Mesodermal cell (in vitro differentiated cells): ENCODE results near the gene GNG2.

Source experiments
- H3K27ac ChIP-seq: 2 replicates; pipeline ENCODE4 v1.7.0; 2013; ENCODE audit warnings: mild to moderate bottlenecking, low read depth, low read length, moderate library complexity; ENCODE audit not compliant: severe bottlenecking
- H3K36me3 ChIP-seq: 2 replicates; pipeline ENCODE4 v1.7.1; 2013; ENCODE audit warnings: mild to moderate bottlenecking, low read length, moderate library complexity; ENCODE audit not compliant: control insufficient read depth, insufficient read depth
- H3K4me1 ChIP-seq: one replicate; pipeline ENCODE4 v1.7.1; 2013; ENCODE audit warnings: mild to moderate bottlenecking, low read length; ENCODE audit not compliant: insufficient read depth, control insufficient read depth, poor library complexity, severe bottlenecking
- H3K4me3 ChIP-seq: 2 replicates; pipeline ENCODE4 v1.7.0; 2013; ENCODE audit warnings: low read length, control low read depth, mild to moderate bottlenecking; ENCODE audit not compliant: insufficient read depth, poor library complexity, severe bottlenecking; ENCODE audit errors: extremely low read depth
- H3K9me3 ChIP-seq: 2 replicates; pipeline ENCODE4 v1.7.1; 2013; ENCODE audit warnings: mild to moderate bottlenecking, low read length, moderate library complexity; ENCODE audit not compliant: control insufficient read depth
- WGBS, 2 experiments: methylation state at CpG; one replicate each; pipeline ENCODE4 v1.1.5; 2013; ENCODE audit warnings: missing lambda C conversion rate in 2 of 2; ENCODE audit not compliant: insufficient coverage in 2 of 2; 5-methylcytosine and 5-hydroxymethylcytosine counted together

Gene GNG2

GRCh38 chr14:51924600-51924999 lies 64.2 kb downstream of the GNG2 start:
- 91 to 94% methylated on average over 3 of the region's 4 CpGs for WGBS, 2 experiments
- H3K36me3 ChIP-seq = no peaks in the 10 kb centered on the region

GRCh38 chr14:51925980-51926379 lies 65.6 kb downstream of the GNG2 start:
- no peak overlapping the region for H3K27ac ChIP-seq
- H3K9me3 ChIP-seq = no peaks in the 10 kb centered on the region
- no peak overlapping the region for H3K4me3 ChIP-seq
- WGBS, 2 experiments = no CpG with 5 or more reads among the region's 2 CpGs
- peaks cover 19% of the 10 kb centered on the region for H3K4me1 ChIP-seq
- no peaks in the 10 kb centered on the region for H3K36me3 ChIP-seq

More at GRCh38 chr14:51924600-51924999, 64.2 kb downstream of the GNG2 start:
- Histone ChIP-seq H3K9me3 (no peaks in the 10 kb centered on the region), H3K27ac (no peak overlapping the region), H3K4me3 (no peak overlapping the region), H3K4me1 (peaks cover 19% of the 10 kb centered on the region)

GRCh38 chr14:51926449-51926848 lies 66.0 kb downstream of the GNG2 start:
- 89 to 100% methylated on average over 4 to 7 of the region's 7 CpGs for WGBS, 2 experiments
- H3K27ac ChIP-seq = no peak overlapping the region
- H3K4me1 ChIP-seq = peaks cover 19% of the 10 kb centered on the region
- H3K36me3 ChIP-seq = no peaks in the 10 kb centered on the region
- H3K4me3 ChIP-seq = no peak overlapping the region
- no peaks in the 10 kb centered on the region for H3K9me3 ChIP-seq

GRCh38 chr14:51928568-51928967 lies 68.2 kb downstream of the GNG2 start:
- Histone ChIP-seq H3K36me3 (no peaks in the 10 kb centered on the region), H3K4me3 (no peak overlapping the region), H3K27ac (no peak overlapping the region), H3K4me1 (peaks cover 15% of the 10 kb centered on the region), H3K9me3 (no peaks in the 10 kb centered on the region)
- WGBS, 2 experiments = 100% methylated on average over 3 of the region's 10 CpGs; no CpG with 5 or more reads in 1 of the 2 experiments

- no peaks in the 10 kb centered on the region for H3K36me3 ChIP-seq
- peak overlapping the region; percentile 42 for H3K27ac ChIP-seq
- peaks cover 15% of the 10 kb centered on the region for H3K4me1 ChIP-seq
- H3K4me3 ChIP-seq = no peak overlapping the region
- H3K9me3 ChIP-seq = no peaks in the 10 kb centered on the region
- 83 to 92% methylated on average over 1 to 2 of the region's 4 CpGs for WGBS, 2 experiments
These were observed 68.8 kb downstream of the GNG2 start for GRCh38 chr14:51929166-51929565.

- no peaks in the 10 kb centered on the region for H3K9me3 ChIP-seq
- 83 to 95% methylated on average over 6 of the region's 8 CpGs for WGBS, 2 experiments
- no peak overlapping the region for H3K4me3 ChIP-seq
- peaks cover 15% of the 10 kb centered on the region for H3K4me1 ChIP-seq
- no peaks in the 10 kb centered on the region for H3K36me3 ChIP-seq
- no peak overlapping the region for H3K27ac ChIP-seq
These were observed 69.7 kb downstream of the GNG2 start for GRCh38 chr14:51929910-51930682.

DNA sequence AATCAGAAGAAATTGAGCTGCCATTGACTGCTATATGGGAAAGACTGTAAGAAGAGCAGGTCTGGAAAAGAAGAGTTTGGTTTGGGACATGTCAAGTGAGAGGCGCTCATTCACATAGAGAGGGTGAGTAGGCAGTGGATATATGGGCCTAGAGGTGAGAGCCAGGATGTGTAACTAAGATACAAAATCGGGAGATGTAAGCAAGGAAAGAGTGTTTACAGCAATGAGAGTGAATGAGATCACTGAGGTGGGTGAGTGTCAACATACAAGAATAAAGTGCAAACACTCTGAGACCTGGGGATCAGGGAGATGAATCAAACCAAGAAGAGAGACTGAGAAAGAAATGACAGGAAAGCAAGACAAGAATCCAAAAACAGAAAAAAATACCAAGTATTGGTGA lies 70.9 kb downstream of the GNG2 start:
- no peak overlapping the region for H3K4me3 ChIP-seq
- WGBS, 2 experiments = 86 to 94% methylated on average over 2 of the region's 2 CpGs
- H3K27ac ChIP-seq = no peak overlapping the region
- H3K9me3 ChIP-seq = no peaks in the 10 kb centered on the region
- peaks cover 15% of the 10 kb centered on the region for H3K4me1 ChIP-seq
- no peaks in the 10 kb centered on the region for H3K36me3 ChIP-seq

DNA sequence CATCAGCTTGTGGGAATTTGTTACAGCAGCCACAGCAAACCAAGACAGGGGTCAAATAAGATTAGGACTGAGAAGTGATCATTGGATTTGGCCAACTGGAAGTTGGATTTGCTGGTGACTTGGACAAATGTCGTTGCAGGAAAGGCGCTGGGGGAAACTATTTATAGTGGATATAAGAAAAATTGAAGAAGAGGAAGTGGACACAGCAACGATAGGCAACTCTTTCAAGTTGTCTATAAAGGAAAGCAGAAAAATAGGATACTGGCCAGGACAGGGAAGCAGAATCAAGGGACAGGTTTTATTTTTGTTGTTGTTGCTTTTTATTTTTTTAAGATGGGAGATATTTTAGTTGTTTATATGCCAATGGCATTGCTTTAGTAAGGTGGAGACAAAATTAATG lies 72.8 kb downstream of the GNG2 start:
- Histone ChIP-seq H3K36me3 (no peaks in the 10 kb centered on the region), H3K9me3 (no peaks in the 10 kb centered on the region), H3K27ac (no peak overlapping the region), H3K4me1 (peaks cover 14% of the 10 kb centered on the region), H3K4me3 (no peak overlapping the region)
- 80% methylated on average over 3 of the region's 3 CpGs for WGBS, 2 experiments

DNA sequence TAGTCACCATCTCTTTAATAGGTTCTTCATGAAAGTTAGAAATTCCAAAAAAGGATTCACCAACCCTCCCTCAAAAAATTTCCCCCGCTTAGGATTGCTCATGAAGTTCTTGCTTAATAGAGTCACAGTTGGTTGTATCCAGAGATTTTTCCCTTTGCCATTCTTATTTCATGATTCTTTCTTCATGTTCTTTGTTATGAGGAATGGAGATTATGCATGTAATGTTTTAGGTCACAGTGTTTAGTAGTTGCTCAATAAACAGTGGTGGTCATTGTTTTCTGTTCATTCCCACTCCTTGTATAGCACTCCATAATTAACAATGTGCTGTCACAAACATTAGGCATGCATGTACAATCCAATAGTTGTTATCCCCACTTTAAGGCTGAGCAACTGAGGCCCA lies 77.7 kb downstream of the GNG2 start:
- Histone ChIP-seq H3K9me3 (no peaks in the 10 kb centered on the region), H3K36me3 (no peaks in the 10 kb centered on the region), H3K4me1 (no peaks in the 10 kb centered on the region), H3K27ac (no peak overlapping the region), H3K4me3 (no peak overlapping the region)
- WGBS, 2 experiments = 100% methylated on average over 1 of the region's 1 CpG; no CpG with 5 or more reads in 1 of the 2 experiments

- no peaks in the 10 kb centered on the region for H3K4me1 ChIP-seq
- H3K36me3 ChIP-seq = no peaks in the 10 kb centered on the region
- 91 to 100% methylated on average over 2 of the region's 3 CpGs for WGBS, 2 experiments
- H3K27ac ChIP-seq = no peak overlapping the region
- no peak overlapping the region for H3K4me3 ChIP-seq
- no peaks in the 10 kb centered on the region for H3K9me3 ChIP-seq
These were observed 78.4 kb downstream of the GNG2 start for GRCh38 chr14:51938821-51939220.

DNA sequence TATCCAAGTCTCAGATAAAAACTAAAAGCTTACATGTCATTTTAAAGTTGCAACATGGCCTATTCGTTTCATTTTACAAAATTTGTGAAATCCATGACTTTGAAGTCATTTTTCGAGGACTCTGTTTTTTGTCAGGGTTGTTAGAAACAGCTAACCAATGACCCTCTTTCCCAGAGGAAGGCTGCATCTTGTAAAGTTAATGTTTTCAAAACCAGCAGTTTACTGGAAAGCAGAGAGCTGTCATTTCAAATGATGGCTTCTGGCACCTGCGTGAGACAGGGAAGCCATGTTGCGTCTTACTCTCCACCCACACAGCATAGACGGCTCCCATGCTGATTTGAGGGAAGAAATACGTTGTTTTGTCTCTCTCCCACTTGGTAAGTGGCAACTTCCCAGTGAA lies 78.8 kb downstream of the GNG2 start:
- WGBS, 2 experiments = 95 to 96% methylated on average over 2 to 4 of the region's 6 CpGs
- no peak overlapping the region for H3K4me3 ChIP-seq
- no peaks in the 10 kb centered on the region for H3K36me3 ChIP-seq
- peak overlapping the region; percentile 10 for H3K27ac ChIP-seq
- no peaks in the 10 kb centered on the region for H3K4me1 ChIP-seq
- no peaks in the 10 kb centered on the region for H3K9me3 ChIP-seq
